ENCODE measurements around the gene SLC37A1.

- TF ChIP-seq CTCF (conservative IDR thresholded peaks at IDR 0.05) (no peak), ZFX (IDR thresholded peaks at IDR 0.05) (no peak)
Measured at GRCh38 chr21:42521805-42522204, 8.2 kb downstream of the SLC37A1 start.

All from C4-2B (cell line).